ENCODE data around the gene GSTO1.

DNA sequence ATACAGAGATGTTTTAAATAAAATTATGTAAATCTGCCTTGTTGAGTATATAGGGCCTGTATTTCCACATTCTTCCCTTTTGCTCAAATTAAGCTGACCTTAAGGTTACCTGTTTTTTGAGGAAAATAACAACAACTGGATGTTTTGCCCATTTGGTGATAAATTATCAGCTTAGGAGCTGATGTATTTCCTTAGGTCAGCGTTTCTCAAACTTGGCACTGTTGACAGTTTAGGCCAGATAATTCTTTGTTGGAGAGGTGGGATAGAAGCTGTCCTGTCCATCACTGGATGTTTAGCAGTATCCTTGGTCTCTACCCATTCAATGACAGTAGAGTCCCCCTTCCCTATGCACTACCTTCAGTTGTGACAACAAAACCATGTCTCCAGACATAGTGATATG, 21.5 kb downstream of the GSTO1 start:
- TF ChIP-seq, protein P1, sequence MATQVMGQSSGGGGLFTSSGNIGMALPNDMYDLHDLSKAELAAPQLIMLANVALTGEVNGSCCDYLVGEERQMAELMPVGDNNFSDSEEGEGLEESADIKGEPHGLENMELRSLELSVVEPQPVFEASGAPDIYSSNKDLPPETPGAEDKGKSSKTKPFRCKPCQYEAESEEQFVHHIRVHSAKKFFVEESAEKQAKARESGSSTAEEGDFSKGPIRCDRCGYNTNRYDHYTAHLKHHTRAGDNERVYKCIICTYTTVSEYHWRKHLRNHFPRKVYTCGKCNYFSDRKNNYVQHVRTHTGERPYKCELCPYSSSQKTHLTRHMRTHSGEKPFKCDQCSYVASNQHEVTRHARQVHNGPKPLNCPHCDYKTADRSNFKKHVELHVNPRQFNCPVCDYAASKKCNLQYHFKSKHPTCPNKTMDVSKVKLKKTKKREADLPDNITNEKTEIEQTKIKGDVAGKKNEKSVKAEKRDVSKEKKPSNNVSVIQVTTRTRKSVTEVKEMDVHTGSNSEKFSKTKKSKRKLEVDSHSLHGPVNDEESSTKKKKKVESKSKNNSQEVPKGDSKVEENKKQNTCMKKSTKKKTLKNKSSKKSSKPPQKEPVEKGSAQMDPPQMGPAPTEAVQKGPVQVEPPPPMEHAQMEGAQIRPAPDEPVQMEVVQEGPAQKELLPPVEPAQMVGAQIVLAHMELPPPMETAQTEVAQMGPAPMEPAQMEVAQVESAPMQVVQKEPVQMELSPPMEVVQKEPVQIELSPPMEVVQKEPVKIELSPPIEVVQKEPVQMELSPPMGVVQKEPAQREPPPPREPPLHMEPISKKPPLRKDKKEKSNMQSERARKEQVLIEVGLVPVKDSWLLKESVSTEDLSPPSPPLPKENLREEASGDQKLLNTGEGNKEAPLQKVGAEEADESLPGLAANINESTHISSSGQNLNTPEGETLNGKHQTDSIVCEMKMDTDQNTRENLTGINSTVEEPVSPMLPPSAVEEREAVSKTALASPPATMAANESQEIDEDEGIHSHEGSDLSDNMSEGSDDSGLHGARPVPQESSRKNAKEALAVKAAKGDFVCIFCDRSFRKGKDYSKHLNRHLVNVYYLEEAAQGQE (IDR thresholded peaks at IDR 0.05; ENCODE audit: unreplicated experiment) = no peak
- TF ChIP-seq POLR2AphosphoS5 (IDR thresholded peaks at IDR 0.05; ENCODE audit: low read depth) = no peak

All from GM23338 (cell line).